Stimulated activated CD8-positive, alpha-beta memory T cell treated with anti-CD3 and anti-CD28 coated beads, Interleukin-7, amount 100 ng/mL, for 24 hours (primary cell): ENCODE data around the gene ADAM8.
"Not testable (repeated sequence)": the region's sequence is repeated elsewhere in the genome, so short reads cannot be mapped to it uniquely, and the experiment has no call there.

Experiments used
- DNase-seq: peaks from one replicate; pipeline ENCODE4 v3.0.0-alpha.2; 2020; ENCODE audit warnings: low read depth

Gene ADAM8

DNA sequence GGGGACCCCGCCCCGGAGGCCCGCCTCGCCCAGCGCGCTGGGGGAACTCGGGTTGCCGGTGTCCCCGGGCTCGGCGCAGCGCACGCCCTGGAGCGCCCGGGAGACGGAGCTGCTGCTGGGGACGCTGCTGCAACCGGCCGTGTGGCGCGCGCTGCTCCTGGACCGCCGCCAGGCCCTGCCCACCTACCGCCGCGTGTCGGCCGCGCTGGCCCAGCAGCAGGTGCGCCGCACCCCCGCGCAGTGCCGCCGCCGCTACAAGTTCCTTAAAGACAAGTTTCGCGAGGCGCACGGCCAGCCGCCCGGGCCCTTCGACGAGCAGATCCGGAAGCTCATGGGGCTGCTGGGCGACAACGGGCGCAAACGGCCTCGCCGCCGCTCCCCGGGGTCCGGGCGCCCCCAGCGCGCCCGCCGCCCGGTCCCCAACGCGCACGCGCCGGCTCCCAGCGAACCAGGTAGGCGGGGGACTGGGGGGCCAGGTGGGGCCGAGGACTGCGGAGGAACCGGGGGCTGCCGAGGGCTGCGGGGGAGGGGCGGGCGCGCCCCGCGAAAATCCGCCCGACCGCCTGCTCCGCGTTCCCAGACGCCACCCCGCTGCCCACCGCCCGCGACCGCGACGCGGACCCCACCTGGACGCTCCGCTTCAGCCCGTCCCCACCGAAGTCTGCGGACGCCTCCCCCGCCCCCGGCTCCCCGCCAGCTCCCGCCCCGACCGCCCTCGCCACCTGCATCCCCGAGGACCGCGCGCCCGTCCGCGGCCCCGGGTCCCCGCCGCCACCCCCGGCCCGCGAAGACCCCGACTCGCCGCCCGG lies 46.1 kb downstream of the ADAM8 start:
- DNase-seq: no peak

DNA sequence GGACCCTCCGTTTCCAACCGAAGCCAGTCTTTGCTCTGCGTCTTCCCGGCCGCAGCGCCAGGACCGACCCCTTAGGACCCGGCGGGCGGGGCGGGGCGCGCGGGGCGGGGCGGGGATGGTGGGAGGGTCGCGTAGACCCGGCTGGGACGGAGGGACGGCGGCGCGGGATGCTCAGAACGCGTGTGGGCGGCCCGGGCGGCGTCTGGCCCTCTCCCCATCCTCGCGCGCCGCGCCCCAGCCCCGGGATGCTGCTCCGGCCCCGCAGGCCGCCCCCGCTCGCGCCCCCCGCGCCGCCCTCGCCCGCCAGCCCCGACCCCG lies 46.7 kb downstream of the ADAM8 start, which contains the start of gene UTF1:
Gene UTF1 (plus strand): TSS at position 174 of the 318 bp plus-strand sequence. CDS start 72 bp downstream, at position 246.
- no peak for DNase-seq

DNA sequence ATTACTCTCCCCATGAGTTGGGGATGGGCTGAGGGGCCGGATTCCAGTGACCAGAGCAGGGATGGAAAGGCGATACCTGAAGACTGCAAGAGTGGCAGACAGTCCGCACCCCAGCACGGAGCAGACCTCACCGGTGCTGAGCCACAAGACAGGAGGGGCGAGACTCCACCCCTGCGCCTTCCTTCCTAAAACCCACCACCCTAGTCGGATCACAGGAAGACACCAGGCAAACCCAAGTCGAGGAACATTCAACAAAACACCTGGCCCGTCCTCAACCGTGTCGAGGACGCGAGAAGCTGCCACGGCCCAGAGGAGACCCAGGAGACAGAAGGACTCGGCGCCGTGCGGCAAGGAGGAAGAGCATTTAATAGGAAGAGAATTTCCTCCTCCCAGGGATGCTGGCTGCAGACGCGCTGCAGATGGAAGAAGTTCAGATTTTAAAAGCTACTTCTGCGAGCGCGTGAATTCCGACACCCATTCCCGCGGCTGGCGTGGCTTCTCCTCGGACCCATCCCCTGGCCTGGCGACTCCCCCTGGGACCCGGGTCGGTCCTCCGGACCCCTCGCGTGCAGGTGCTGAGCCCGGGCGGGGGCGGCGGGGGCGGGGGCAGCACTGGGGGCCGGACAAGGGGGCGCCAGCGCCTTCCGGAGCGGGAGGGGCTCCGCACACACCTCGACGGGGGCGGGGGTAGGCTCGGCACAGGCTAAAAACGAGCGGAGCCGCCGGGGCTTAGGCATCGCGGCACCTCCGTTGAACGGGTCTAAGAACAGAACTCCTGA lies 47.2 kb downstream of the ADAM8 start:
- no peak for DNase-seq

DNA sequence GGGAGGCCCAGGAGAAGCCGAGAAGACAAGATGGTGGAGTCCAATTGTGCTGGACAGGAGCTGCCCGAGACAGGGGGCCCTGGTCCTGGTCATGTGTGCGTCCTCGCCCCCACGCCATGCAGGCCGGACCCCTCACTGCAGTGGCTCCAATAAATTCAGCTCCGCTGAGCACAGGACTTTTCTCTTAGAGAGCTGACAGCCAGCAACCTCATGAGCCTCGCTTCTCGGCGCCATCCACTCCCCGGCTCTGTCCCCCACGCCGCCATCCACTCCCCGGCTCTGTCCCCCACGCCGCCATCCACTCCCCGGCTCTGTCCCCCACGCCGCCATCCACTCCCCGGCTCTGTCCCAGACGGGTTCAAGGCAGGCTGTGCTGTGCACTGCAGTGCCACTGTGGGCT lies 49.4 kb downstream of the ADAM8 start:
- DNase-seq: no peak

DNA sequence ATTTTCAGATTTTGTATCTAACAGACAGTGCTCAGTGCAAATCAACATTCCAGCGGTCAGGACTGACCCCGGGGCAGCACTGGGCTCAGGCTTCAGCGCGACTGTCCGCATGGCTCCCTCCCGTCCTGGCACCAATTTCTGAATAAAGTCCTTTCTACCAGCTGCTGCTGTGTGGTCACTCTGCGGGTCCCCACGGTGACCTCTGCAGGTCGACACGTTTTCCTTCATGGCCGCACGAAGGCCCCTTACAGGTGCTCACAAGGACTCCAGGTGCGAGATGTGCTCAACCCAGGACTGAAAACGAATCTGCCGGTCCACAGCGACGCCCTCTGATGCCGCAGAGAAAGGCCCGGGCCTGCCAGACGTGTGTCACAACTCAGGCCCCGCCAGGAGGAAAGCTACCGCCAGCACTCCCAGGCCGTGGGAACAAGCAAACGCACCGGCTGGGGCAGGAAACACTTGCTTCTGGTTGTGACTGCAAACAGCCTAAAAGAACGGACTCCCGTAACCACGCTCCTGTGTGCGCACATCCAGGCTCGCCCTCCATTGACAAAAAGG lies 50.3 kb downstream of the ADAM8 start:
- DNase-seq: no peak

DNA sequence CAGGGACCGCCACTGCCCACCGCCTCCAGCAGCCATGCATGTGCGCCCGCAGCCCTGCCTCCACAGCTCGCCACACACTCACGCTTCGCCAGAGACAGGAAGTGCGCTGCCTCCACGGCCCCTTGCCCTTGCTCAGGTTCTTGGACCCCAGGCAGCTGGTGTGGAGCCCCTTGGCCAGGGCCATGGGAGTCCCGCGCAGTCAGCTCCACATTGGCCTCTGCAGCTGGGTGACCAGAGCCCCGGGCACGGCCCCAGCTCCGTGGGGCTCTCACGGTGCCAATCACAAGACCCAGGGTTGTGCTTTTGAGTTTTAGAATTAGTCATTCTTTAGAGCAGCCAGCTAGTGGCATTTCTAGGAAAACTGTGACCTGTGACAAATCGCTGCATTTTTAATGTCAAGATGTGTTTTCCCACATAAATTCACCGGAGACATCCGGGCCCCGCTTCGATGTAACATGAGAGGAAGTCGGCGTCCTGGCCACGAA lies 50.9 kb downstream of the ADAM8 start:
- DNase-seq: no peak

DNA sequence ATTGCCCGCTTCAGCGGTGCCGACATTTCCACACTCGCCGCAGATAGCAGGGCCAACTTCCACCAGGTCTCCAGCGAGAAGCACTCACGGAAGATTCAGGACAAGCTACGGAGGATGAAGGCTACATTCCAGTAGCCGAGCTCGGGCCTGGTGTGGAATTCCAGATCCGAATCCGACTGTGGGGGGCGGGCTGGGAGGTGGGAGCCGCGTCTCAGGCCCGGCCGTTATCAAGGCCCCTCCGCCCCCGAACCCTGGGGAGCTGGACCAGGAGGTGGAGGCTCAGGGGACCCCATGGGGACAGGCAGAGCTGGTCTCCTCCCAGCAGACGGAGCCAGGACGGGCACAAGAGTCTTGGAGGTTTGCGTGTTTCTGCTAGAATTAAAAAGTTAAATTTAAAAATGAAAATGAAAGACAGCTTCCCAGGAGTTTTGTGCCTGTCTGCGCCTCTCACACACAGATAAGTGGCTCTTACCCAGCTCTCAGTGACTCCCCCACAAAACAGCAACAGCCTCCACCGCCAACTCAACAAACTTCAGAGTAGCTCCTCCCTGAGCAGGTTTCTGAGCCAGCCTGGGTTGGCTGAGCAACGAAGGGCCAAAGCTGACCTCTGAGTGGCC lies 51.8 kb downstream of the ADAM8 start:
- DNase-seq: no peak

DNA sequence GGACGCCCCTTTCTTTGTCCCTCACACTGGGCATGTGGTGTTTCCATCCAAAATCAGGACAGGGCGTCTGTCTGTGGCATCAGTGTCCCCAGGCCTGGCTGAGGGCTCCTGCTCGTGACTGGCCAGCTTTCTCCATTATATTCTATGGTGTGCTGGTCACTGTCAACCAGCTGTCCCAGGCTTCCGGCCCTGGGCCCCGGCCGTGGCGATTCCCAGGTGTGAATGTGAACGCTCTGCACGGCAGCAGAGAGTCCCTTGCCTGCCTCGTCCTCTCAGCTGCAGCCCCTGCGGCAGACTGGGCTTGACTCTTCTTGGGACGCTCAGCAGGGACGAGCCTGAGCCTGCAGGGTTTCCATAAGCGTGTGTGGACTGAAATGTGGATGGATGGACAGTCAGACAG lies 52.6 kb downstream of the ADAM8 start:
- no peak for DNase-seq

DNA sequence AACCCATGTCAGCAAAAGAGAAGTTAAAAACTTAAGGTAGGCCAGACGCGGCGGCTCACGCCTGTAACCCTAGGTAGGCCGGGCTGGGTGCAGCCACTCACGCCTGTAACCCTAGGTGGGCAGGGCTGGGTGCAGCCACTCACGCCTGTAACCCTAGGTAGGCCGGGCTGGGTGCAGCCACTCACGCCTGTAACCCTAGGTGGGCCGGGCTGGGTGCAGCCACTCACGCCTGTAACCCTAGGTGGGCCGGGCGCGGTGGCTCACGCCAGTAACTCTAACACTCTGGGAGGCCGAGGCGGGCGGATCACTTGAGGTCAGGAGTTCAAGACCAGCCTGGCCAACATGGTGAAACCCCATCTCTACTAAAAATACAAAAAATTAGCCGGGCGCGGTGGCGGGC lies 54.9 kb downstream of the ADAM8 start:
- not testable (repeated sequence) for DNase-seq

DNA sequence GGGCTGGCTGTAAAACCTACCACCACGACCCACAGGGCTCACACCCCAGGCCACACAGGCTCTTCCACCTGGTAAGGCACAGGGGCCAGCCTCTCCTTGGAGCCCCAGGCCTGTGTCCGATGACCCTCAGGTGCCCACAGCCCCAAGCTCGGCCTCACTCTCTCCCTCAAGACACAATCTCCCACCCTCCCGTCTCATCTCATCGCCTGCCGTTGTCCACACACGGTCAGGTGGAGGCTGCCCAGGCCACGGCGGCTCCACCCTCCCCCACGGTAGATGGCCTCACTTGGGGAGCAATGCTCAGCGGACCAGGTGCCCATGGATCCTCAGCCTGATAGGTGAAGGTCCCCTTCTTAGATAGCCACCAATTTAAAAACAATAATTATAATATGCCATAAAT lies 55.3 kb downstream of the ADAM8 start:
- no peak for DNase-seq

DNA sequence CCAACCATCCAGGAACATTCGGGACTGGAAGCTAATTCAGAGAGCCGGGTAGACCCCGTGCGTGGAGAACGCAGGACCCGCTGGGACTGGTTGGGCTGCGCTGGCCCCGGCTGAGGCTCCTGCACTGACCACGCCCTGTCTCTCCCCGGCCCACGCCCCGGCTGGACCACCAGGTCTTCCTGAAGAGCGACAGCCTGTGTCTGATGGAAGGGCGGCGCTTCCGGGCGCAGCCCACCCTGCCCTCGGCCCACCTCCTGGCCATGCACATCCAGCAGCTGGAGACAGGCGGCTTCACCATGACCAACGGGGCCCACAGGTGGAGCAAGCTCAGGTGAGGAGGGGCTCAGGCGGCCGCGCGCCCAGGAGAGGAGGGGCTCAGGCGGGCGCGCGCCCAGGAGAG lies 56.9 kb downstream of the ADAM8 start:
- no peak for DNase-seq

DNA sequence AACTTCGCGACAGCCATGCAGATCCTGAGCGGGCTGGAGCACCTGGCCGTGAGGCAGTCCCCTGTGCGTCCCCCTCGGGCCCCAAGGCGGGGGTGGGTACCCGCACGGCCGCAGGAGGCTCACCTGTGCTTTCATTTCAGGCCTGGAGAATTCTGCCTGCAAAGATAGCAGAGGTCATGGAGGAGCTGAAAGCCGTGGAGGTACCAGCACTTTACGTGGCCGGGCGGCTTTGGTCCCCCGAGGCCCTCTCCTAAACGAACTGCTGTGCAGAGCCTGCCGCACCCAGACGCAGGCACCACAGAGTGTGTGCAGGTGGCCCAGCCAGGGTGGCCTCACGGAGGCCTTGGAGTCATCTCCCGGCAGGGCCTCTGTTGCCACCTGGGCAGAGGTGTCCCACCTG lies 57.8 kb downstream of the ADAM8 start:
- no peak for DNase-seq

DNA sequence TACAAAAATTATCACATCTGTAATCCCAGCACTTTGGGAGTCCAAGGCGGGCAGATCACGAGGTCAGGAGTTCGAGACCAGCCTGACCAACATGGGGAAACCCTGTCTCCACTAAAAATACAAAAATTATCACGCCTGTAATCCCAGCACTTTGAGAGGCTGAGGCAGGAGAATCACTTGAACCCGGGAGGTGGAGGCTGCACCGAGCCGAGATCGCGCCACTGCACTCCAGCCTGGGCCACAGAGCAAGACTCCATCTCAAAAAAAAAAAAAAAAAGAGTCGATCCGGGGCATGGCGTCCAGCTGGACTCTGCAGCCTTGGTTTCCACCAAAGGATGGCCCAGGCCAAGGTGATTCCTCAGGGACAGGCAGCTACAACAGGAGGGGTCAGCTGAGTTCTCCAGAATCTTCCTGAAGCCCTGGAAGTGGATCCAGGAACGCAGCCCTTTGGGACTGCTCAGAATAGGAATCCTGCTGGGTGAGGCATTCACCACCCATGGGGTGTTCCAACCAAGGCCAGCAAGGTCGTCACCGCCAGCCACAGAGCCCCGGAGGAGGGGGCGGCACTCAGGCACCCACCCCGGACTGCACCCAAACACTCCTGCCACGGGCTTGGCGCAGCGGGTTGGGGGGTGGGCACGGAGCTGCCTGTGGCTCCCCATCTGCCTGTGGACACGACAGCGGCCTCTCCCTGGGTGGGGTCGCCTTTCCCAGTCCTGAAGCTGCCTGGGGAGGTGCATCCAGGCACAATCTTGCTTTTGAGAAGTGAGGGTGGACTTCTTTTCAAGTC lies 58.7 kb downstream of the ADAM8 start:
- no peak for DNase-seq

DNA sequence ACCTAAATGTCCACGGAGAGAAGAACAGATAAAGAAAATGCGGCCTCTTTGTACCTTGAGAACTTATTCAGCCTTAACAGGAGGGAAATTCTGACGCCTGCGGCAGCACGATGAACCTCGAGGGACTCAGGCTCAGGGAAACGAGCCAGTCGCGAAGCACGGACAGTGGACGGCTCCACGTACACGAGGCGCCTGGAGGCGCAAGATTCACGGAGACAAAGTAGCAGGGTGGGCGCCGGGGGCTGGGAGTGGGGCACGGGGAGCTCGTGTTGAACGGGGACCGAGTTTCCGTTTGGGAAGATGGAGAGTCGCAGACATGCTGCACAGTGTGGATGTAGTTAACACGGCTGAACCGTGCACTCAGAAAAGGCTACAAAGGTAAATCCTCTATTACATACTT lies 59.9 kb downstream of the ADAM8 start:
- DNase-seq: no peak

DNA sequence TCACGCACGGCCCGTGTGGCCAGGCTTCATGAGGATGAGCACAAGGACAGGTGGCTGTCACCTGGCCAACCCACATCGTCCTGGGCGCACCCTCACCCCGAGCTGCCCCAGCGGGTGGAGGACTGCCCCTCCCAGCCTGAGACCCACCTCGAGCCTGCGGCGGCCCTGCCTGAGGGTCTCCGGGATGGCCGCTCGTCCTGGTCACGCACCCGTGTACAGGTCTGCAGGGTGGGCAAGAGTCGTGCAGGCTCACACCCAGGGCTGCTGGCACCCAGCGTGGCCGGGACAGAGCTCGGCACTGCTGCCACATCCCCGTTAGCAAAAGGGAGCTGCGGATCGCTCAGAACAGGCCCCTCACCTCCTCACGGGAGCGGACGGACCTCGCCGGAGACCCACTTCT lies 61.1 kb downstream of the ADAM8 start:
- DNase-seq: no peak

DNA sequence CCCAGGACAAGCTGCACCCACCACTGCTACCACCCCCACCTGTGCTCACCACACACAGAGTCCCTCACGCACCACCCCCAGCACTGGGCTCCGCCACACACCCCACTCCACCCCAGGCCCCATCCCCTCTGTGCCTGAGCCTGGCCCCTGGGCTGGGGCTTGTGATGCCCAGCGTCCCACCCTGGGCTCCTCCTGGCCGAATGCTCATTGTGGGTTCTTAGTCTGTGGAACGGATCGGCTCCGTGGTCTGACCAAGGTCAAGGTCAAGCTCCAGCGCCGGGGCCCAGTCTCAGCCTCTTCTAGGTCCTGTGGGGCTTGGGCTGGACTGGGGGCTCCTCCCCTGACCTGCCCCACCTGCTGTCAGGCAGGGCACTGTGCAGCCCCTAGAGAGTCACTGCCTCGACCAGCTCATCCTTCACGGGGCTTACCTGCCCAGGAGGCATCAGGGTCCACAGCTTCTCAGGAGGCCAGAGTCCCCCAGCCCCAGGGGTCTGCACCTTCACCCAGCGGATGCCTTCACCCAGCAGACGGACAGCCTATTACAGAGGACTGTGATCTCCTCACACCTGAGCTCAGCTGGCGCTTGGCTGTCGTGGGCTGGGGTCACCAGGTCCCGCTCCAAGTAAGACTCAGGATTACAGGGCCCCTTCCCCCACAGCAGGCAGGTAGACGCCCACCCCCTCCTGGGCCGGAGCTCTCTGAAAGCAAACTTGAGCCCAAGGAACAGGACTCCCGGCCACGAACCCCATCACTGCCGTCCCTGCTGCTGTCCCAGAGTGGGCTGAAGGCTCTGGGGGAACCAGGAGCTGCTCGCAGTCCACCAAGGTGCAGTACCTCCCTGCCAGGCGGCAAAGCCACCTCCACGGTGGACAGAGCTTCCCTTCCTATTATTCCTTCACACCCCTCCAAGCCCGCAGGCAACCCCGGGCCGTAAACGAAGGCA lies 61.9 kb downstream of the ADAM8 start:
- no peak for DNase-seq

DNA sequence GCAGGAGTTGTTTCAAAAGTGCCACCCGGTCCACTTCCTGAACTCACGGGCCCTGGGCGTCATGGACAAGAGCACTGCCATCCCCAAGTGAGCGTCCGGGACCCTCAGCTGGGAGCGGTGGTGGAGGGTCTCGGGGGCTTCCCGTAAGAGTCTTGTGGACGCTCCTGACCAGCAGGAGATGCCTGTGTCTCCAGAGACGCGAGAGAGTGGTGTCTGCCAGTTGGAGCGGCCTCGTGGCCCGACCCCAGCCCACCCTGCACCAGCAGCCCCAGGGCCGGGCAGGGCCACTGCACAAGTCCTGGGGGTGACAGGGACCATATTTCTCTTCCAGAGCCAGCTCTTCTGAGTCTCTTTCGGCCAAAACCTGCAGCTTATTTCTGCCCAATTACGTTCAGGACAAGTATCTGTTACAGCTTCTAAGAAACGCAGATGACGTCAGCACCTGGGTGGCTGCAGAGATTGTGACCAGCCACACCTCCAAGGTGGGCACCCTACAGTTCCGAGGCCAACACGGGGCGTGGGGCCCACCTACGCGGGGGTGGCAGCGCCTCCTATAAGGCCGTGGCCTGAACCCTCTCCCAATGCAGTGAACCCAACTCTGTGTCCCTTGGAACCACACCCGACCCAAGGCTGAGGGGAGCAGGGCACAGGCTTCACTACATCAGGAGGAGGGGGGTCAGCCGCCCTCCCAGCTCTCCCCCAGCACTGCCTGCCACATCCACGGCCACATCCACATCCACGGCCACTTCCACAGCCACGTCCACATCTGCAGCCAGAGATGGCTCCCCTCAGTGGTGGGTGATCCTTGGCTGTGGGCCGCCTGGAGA lies 62.8 kb downstream of the ADAM8 start:
- DNase-seq: no peak

DNA sequence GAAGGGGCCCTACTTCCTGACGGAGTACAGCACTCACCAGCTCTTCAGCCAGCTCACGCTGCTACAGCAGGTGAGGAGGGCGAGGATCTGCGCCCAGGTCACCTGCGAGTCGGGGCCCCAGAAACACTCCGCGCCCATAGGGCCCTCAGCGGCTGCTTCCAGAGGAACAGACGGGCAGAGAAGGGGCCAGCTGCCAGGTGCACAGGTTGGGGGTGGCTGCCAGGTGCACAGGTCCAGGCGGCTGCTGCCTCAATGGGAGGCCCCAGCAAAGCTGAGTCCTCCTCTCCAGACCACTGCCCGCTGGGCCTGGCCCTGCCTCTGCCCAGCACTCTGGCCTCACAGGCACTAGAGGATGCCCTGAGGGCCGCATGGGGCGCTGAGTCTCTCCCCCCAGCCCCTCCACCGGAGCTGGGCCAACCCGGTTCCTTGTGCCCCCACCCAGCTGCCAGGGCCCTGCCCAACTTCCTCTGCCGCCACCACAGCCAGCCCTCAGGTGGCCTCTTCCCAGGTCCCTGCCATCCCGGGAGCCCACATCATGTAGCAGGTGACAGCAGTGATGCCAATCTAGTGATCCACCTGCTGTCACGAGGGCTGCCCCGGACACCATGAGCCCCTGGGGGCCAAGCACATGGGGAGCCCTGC lies 63.7 kb downstream of the ADAM8 start:
- DNase-seq: no peak
